ENCODE data around the gene KCTD1. TPM values are rescaled to one million over a fixed set of nuclear protein-coding genes. Genes with fewer than 3 reads are reported as not detected.

KCTD1 gene
- total and polyA plus RNA-seq, 2 donors (not counting 1 experiment from before 2014, with no cell fraction given), result 2.3 to 5.0 TPM

DNA sequence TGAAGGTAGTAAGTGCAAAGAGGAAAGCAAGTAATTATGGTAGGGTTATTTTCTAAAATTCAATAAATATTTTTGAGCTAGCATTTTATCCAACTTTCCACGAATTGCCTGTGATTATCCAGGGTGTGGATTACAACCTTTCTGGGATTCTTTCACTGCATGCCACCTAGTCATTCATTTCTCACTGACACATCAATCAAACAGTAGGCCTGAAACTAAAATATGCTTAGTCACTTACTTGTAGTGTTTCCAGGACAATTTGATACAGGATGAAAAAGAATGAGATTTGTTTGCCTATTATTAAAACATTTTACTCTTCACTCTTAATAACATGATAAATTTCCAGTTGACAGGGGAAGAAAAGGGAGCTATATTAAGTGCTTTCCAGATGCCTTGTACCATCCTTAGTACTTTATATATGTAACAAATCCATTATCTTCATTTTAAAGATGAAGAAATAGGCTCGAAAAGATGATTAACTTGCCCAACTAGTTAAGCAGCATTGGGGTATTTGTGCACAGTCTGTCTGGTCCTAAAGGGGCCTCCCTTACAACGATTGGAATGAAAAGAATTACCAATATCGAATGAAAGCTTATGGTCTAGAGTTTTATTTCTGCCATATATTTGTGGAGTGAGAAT, 70.4 kb downstream of the KCTD1 start:
- Histone ChIP-seq H3K4me3 (ENCODE audit: control extremely low read depth in 1 of 5, extremely low read depth in 1 of 5, insufficient read depth in 1 of 5, low read depth in 2 of 5, low read length in 4 of 5) (no peak overlapping the region), H4K20me1 (ENCODE audit: control insufficient read depth, insufficient read depth, low read length, poor library complexity, severe bottlenecking) (no peaks in the 10 kb centered on the region), H3K27me3 (replicated peaks in 1 of 4; ENCODE audit: control extremely low read depth in 1 of 4, control insufficient read depth in 3 of 4, insufficient read depth in 4 of 4, low read length in 3 of 4) (no peaks in the 10 kb centered on the region), H3K4me2 (replicated peaks; ENCODE audit: low read depth, low read length, poor library complexity, severe bottlenecking) (no peak overlapping the region), H3K27ac (ENCODE audit: low read length in 2 of 2) (no peak overlapping the region), H3K36me3 (replicated peaks in 1 of 2; ENCODE audit: control extremely low read depth in 1 of 2, control insufficient read depth in 1 of 2, extremely low read depth in 1 of 2, insufficient read depth in 2 of 2, low read length in 1 of 2) (no peaks in the 10 kb centered on the region), H3K9ac (ENCODE audit: low read length) (no peak overlapping the region), H3K9me3 (ENCODE audit: control extremely low read depth in 1 of 3, control insufficient read depth in 2 of 3, insufficient read depth in 1 of 3, low read length in 2 of 3) (no peaks in the 10 kb centered on the region), H3K4me1 (ENCODE audit: control insufficient read depth in 2 of 2, insufficient read depth in 2 of 2, low read length in 2 of 2) (no peaks in the 10 kb centered on the region), H3K79me2 (ENCODE audit: control insufficient read depth, insufficient read depth, low read length) (no peaks in the 10 kb centered on the region), H2AFZ (ENCODE audit: insufficient read depth, low read depth, low read length, poor library complexity, severe bottlenecking) (no peak overlapping the region)
- Mint-ChIP-seq H3K27me3 (no peaks in the 10 kb centered on the region), H3K27ac (no peak overlapping the region), H3K9me3 (ENCODE audit: insufficient read depth) (no peaks in the 10 kb centered on the region), H3K4me3 (no peak overlapping the region), H3K4me1 (no peaks in the 10 kb centered on the region)
- TF ChIP-seq EZH2 (IDR thresholded peaks at IDR 0.05; ENCODE audit: borderline replicate concordance, insufficient read depth, low read depth, low read length, poor library complexity, severe bottlenecking), result no peak
- no peak for TF ChIP-seq CTCF (IDR thresholded peaks at IDR 0.05)
- ChIA-PET POLR2A (no interaction called here), CTCF (interaction anchor here (1.2 kb wide), 1 partner anchor 10 kb away, joined by 4 read pairs; no protein-coding TSS in a partner anchor)
- intact Hi-C loops (cut with micrococcal nuclease), result no loop called here
- ATAC-seq (ENCODE audit: low read depth), result no peak
- DNase-seq, result no peak
- WGBS (ENCODE audit: insufficient coverage), result no CpG with 5 or more reads among the region's 4 CpGs

DNA sequence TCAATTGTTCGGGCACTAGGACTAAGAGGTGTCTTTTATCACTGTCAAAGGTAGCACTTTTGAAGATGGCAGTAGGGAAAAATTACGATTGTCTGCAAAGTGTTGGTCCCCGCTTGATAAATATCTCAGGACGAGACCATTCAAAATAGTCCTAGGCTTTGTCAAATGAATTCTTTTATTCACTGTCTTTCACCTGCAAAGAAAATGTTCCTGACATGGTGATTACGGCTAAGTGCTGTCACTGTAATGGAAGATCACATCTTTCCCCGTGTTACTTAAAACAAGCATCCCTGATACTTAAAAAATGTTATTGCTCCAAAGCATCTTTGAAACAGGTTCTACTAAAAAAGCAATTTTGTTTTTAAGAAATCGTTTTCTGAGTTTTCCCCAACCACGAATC, 71.7 kb downstream of the KCTD1 start:
- intact Hi-C loops (cut with micrococcal nuclease), result no loop called here
- 100% methylated on average over 4 of the region's 8 CpGs for WGBS (ENCODE audit: insufficient coverage)
- Histone ChIP-seq H3K79me2 (ENCODE audit: control insufficient read depth, insufficient read depth, low read length) (no peaks in the 10 kb centered on the region), H3K9ac (ENCODE audit: low read length) (no peak overlapping the region), H3K27ac (ENCODE audit: low read length in 2 of 2) (no peak overlapping the region), H3K36me3 (replicated peaks in 1 of 2; ENCODE audit: control extremely low read depth in 1 of 2, control insufficient read depth in 1 of 2, extremely low read depth in 1 of 2, insufficient read depth in 2 of 2, low read length in 1 of 2) (no peaks in the 10 kb centered on the region), H3K4me2 (replicated peaks; ENCODE audit: low read depth, low read length, poor library complexity, severe bottlenecking) (no peak overlapping the region), H4K20me1 (ENCODE audit: control insufficient read depth, insufficient read depth, low read length, poor library complexity, severe bottlenecking) (no peaks in the 10 kb centered on the region), H2AFZ (ENCODE audit: insufficient read depth, low read depth, low read length, poor library complexity, severe bottlenecking) (no peak overlapping the region), H3K27me3 (replicated peaks in 1 of 4; ENCODE audit: control extremely low read depth in 1 of 4, control insufficient read depth in 3 of 4, insufficient read depth in 4 of 4, low read length in 3 of 4) (no peaks in the 10 kb centered on the region), H3K4me1 (ENCODE audit: control insufficient read depth in 2 of 2, insufficient read depth in 2 of 2, low read length in 2 of 2) (no peaks in the 10 kb centered on the region), H3K9me3 (ENCODE audit: control extremely low read depth in 1 of 3, control insufficient read depth in 2 of 3, insufficient read depth in 1 of 3, low read length in 2 of 3) (no peaks in the 10 kb centered on the region), H3K4me3 (ENCODE audit: control extremely low read depth in 1 of 5, extremely low read depth in 1 of 5, insufficient read depth in 1 of 5, low read depth in 2 of 5, low read length in 4 of 5) (no peak overlapping the region)
- ChIA-PET CTCF (no interaction called here), POLR2A (no interaction called here)
- H3K27me3 Mint-ChIP-seq, result no peaks in the 10 kb centered on the region
- H3K9me3 Mint-ChIP-seq (ENCODE audit: insufficient read depth), result no peaks in the 10 kb centered on the region
- DNase-seq (no peak), ATAC-seq (ENCODE audit: low read depth) (no peak)
- TF ChIP-seq EZH2 (IDR thresholded peaks at IDR 0.05; ENCODE audit: borderline replicate concordance, insufficient read depth, low read depth, low read length, poor library complexity, severe bottlenecking) (no peak), CTCF (IDR thresholded peaks at IDR 0.05) (no peak)
- no peak overlapping the region for H3K27ac Mint-ChIP-seq
- no peak overlapping the region for H3K4me3 Mint-ChIP-seq
- no peaks in the 10 kb centered on the region for H3K4me1 Mint-ChIP-seq

All from B cell (primary cell).